A549 treated with AZD2906 at 1 μM for 4 hours (cell line): ENCODE measurements around the gene USP24. TPM values are rescaled to one million over a fixed set of nuclear protein-coding genes. Genes with fewer than 3 reads are reported as not detected.

Experiments used
- total RNA-seq: library from RNA; stranded (reverse); fragments of 200-300 nt; extraction: Qiagen RNA extraction; gene quantifications from 5 replicates; pipeline ENCODE4 v1.2.3, GENCODE V29; 2022

The USP24 gene, protein sequence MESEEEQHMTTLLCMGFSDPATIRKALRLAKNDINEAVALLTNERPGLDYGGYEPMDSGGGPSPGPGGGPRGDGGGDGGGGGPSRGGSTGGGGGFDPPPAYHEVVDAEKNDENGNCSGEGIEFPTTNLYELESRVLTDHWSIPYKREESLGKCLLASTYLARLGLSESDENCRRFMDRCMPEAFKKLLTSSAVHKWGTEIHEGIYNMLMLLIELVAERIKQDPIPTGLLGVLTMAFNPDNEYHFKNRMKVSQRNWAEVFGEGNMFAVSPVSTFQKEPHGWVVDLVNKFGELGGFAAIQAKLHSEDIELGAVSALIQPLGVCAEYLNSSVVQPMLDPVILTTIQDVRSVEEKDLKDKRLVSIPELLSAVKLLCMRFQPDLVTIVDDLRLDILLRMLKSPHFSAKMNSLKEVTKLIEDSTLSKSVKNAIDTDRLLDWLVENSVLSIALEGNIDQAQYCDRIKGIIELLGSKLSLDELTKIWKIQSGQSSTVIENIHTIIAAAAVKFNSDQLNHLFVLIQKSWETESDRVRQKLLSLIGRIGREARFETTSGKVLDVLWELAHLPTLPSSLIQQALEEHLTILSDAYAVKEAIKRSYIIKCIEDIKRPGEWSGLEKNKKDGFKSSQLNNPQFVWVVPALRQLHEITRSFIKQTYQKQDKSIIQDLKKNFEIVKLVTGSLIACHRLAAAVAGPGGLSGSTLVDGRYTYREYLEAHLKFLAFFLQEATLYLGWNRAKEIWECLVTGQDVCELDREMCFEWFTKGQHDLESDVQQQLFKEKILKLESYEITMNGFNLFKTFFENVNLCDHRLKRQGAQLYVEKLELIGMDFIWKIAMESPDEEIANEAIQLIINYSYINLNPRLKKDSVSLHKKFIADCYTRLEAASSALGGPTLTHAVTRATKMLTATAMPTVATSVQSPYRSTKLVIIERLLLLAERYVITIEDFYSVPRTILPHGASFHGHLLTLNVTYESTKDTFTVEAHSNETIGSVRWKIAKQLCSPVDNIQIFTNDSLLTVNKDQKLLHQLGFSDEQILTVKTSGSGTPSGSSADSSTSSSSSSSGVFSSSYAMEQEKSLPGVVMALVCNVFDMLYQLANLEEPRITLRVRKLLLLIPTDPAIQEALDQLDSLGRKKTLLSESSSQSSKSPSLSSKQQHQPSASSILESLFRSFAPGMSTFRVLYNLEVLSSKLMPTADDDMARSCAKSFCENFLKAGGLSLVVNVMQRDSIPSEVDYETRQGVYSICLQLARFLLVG (N-terminal part only)
- 12.7 to 14.6 TPM (median 14.0 TPM) in 5 replicates for total RNA-seq

DNA sequence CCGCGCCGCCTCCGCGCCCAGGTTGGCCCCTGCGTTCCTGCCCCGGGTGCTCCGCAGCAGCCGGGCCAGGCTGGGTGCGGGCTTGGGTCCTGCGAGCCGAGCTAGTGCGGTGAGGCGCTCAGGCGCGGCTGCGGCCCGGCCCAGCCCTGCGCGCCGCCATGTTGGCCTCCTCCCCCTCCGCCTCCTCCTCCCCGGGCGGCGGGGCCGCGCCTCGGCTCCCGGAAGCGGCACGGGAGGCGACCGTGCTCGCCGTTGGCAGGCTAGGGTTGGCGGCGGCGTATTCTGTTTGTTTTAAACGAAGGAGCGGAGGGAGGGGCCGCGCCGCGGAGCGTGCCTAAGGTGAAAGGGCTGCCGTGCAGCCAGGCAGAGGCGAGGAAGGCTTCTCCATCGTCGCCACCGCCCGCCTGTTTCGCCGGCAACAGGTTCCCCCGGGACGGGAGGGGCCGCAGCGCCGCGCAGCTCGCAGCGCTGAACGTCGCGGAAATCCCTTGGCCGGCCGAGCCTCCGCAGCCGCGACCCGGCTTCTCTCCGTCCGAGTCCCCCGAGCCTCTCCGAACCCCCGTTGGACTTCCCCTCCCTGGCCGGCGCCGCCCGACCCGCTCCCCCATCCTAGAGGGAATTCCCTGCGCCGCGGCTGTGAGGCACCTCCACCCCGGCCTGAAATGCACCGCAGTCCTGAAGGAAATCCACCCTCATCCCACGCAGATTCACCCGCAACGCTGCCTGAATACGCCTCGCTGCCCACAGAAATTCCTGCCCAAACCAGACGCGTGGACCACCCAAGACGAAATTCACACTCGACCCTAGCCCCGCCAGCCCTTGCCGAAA lies at the start of gene USP24:
TSS of gene USP24 (minus strand) at position 171 of the 828 bp plus-strand sequence. CDS start 251 bp downstream, outside the sequence.

DNA sequence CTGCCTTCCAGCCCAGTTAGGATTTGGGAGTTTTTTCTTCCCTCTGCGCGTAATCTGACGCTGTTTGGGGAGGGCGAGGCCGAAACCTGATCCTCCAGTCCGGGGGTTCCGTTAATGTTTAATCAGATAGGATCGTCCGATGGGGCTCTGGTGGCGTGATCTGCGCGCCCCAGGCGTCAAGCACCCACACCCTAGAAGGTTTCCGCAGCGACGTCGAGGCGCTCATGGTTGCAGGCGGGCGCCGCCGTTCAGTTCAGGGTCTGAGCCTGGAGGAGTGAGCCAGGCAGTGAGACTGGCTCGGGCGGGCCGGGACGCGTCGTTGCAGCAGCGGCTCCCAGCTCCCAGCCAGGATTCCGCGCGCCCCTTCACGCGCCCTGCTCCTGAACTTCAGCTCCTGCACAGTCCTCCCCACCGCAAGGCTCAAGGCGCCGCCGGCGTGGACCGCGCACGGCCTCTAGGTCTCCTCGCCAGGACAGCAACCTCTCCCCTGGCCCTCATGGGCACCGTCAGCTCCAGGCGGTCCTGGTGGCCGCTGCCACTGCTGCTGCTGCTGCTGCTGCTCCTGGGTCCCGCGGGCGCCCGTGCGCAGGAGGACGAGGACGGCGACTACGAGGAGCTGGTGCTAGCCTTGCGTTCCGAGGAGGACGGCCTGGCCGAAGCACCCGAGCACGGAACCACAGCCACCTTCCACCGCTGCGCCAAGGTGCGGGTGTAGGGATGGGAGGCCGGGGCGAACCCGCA lies 175.7 kb downstream of the USP24 start, which contains the start of gene PCSK9:
TSS of gene PCSK9 (plus strand) at position 207 of the 741 bp plus-strand sequence. CDS start at position 497, 290 bp downstream.

Other genes starting within 250 kb of the USP24 start
- gene TMEM61, start 234.7 kb downstream of the USP24 start, total RNA-seq = 0.66 to 1.8 TPM (median 1.2 TPM) in 5 replicates
- not detected in 5 replicates for gene BSND, start 216.4 kb downstream of the USP24 start, total RNA-seq
- 2.0 to 3.3 TPM (median 2.7 TPM) in 5 replicates for gene PCSK9, start 175.8 kb downstream of the USP24 start, total RNA-seq